Pulmonary artery endothelial cell (primary cell): Measurements from ENCODE around the gene NCBP1. TPM values are rescaled to one million over a fixed set of nuclear protein-coding genes. Genes with fewer than 3 reads are reported as not detected.
A peak's percentile ranks its signal among the peaks of the same experiment; 100 is the strongest.
"Not testable (repeated sequence)": the region's sequence is repeated elsewhere in the genome, so short reads cannot be mapped to it uniquely, and the experiment has no call there.

Experiments
- DNase-seq: peaks from one replicate; pipeline ENCODE4 v3.0.0-alpha.2; 2011; ENCODE audit warnings: low read depth, low spot score
- total RNA-seq: library from RNA; depleted of rRNA; stranded (reverse); fragments of >200 nt; gene quantifications from 2 replicates; pipeline ENCODE4 v1.2.3, GENCODE V29; 2014

Gene NCBP1
- total RNA-seq, 1 donor from 2014 or later: 40.4 TPM

DNA sequence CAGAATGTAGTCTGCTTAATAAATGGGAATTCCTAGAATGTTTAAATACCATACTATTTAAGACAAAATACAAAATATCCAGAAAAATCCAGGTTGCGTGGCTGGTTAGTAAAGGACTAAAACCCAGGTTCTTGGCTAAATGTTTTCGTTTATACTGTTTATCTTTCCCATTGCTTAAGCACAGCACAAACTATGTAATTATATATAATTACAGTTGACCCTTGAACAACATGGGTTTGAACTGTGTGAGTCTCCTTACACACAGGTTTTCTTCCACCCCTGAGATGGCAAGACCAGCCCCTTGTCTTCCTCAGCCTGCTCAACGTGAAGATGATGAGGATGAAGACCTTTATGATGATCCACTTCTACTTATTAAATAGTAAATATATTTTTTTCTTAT lies 38.8 kb downstream of the NCBP1 start:
- no peak for DNase-seq

DNA sequence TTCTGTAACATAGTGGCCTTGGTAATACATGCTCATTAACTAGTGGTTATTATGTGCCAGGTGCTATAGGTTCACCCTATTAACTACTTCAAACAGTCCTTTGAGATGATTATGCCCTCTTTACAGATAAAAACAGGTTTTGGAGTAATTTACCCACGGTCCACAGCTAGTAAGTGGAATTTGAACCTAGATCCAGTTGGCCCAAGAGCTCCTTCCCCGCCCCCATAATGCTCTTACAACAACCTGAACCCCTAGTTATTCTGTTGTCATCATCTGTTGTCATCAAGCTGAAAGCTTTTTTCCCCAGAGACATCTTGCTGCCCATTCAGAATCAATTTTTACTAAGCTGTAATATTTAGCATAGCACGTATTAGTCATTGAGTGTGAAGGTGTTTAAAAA lies 40.3 kb downstream of the NCBP1 start:
- DNase-seq: no peak

DNA sequence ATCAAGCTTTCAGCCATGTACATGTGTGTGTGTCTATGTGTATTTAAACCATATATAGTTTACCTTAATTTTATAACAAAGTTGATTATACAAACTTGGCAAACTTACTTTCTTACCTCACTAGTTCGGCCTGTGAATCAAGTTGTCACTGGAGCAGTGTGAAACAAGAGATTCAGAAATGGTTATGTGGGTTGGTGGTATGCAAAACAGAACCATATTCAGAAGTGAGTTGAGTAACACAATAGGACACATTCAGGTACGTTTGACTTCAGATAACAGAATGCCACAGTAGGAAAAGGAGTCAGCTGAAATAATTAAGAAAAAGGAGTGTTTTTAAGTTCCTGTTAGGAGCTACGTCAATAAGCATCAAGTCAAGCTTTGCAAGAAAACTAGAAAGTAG lies 42.0 kb downstream of the NCBP1 start:
- no peak for DNase-seq

- DNase-seq: no peak
These were observed 48.6 kb downstream of the NCBP1 start for GRCh38 chr9:97682242-97682641.

- DNase-seq: no peak
These were observed 55.0 kb downstream of the NCBP1 start for GRCh38 chr9:97688654-97689053.

GRCh38 chr9:97689401-97690180 lies 56.0 kb downstream of the NCBP1 start:
- DNase-seq: peak; percentile 65

- DNase-seq: no peak
These were observed 61.1 kb downstream of the NCBP1 start for GRCh38 chr9:97694769-97695168.

DNA sequence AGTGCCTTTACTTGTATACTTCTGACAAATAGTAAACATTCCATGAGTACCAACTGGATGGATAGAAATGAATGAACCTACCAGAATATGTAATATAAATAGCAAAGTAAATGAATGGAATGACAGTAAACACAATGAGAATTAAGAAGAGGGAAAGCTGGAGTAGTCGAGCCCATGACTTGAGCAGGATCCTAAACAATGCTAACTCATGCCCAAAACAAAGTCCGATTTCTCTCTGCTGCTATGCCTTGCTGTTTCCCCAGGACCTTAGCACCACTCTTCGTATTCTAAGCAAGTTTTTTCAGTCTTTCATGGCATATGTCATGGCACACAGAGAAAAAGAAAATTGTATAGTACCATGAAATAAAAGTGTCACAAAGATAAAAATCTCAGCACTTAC lies 61.8 kb downstream of the NCBP1 start:
- DNase-seq: no peak

DNA sequence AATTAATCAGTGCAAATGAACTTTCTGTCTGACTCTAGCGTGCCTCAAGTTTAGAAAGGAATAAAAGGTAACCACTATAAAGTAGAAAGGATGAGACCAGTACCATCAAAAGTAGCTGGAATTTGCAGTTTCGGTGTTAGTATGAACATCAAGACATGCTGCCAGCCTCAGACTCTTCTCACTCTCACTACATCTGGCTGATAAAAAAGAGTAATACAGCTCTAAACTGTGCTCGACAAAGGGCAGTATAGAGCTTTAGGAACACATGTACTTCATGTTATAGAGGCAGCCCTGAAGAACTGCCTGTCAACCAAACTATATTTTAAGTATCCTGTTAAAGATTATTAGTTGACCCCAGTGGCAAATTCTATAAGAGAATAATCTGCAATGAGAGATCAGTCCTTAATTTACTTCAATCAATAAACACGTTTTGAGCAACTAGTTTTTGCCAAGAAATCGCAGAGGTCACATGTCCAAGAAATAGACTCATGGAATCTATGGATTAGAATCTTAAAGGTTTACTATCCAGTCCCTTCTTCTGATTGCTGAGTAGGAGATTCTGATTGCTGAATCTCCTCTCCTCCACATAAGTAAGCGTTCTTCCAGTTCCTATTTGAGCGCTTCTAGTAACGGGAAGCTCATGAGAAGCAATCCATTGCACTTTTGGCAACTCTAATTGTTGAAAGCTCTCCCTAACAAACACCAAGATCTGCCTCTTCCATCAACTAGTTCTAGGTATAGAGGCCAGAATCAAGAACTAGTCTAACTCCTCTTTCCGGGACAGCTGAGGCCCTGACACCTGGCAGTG lies 62.6 kb downstream of the NCBP1 start:
- DNase-seq: no peak

DNA sequence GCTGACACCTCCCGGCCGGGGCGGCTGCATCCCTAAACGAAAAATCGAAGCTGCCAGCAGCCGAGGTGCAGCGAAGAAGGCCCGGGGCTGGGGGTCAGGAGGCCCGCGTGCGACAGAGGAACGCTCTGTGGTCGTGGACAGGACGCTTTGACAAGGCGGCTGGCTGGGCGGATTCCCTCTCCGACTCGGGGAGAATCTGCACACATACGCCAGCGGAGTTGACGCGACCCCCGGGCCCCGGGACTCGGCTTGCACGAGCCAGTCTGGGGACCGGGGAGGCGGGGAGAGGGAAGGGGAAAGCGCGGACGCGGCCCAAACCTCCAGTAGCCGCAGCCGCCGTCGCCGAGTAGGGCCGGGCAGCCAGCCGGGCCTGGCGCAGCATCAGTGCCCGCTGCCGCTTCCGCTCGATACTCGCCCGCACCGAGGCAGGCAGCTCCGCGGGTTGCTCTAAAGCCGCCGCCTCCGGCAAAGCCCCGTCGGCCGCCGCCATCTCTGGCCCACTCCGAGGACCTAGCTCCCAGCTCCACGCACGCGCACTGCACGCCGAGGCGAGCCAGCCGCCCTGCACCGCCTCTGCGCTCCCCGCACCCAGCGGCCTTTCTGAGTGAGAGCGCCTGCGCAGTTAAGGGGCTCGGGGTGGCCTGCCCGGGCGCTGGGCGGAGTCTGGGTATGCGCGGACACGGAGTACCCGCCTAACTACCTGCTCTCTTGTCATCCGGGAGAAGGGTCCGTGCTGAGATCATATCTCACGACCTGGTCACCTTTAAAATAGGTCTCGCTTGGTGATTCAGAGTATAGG lies 63.4 kb downstream of the NCBP1 start, which contains the start of gene XPA:
XPA (minus strand) TSS at position 538 of the 799 bp plus-strand sequence; CDS start at position 490, 48 bp downstream.
- DNase-seq: peak; percentile 60

DNA sequence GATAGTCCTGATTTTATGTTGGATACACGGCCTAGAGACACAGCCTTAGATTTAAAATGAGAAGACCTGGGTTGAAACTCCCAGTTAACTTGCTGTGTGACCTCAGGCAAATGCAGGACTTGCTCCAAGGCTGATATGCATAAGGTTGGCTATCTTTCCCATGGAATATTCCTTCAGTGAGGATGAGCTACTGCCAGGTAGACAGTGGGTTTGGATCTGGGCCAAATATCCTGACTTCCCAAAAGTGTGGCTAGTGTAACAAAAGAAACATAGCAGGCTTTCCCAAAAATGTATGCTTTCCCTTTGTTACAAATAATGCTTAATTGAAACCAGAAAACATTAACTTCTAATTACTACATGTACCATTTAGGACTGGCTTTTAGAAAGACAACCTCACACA lies 64.2 kb downstream of the NCBP1 start:
- no peak for DNase-seq

- no peak for DNase-seq
These were observed 65.2 kb downstream of the NCBP1 start for GRCh38 chr9:97698865-97699264.

GRCh38 chr9:97699281-97699680 lies 65.7 kb downstream of the NCBP1 start:
- DNase-seq: not testable (repeated sequence)

- not testable (repeated sequence) for DNase-seq
These were observed 66.2 kb downstream of the NCBP1 start for GRCh38 chr9:97699824-97700223.

- peak; percentile 45 for DNase-seq
These were observed 70.1 kb downstream of the NCBP1 start for GRCh38 chr9:97703437-97704344.

DNA sequence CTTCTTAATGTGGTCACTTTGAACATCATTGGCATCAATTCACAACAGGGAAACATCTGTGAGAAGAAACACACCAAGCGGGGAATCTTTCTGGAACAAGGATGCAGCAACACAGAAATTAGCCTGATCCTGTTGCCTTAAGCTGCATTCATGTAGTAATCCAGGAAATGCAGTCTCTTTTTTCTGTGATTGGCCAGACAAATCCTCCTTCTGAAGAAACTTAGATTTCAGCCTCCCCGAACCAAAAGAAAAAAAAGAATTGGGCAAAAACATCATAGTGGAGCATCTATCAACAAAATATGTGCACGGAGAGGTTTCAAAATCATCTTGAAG lies 70.7 kb downstream of the NCBP1 start:
- DNase-seq: no peak

DNA sequence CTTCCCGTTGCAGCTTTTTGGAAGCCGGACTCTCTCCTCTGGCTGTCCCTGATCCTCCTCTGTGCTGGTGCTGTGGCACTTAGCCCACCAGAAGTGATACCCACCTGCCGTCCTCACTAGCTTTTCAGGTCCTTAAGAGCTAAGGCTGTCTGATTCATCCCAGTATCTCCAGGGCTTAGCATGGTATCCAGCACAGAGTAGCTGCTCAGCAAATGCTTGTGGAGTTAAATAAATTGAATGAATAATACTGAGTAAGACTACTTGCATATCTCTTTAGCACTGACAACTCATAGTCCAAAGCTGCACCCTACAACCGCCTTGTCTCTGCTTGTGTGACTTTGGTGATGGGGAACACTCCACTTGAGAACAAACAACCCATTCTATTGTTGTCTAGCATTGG lies 71.2 kb downstream of the NCBP1 start:
- no peak for DNase-seq

DNA sequence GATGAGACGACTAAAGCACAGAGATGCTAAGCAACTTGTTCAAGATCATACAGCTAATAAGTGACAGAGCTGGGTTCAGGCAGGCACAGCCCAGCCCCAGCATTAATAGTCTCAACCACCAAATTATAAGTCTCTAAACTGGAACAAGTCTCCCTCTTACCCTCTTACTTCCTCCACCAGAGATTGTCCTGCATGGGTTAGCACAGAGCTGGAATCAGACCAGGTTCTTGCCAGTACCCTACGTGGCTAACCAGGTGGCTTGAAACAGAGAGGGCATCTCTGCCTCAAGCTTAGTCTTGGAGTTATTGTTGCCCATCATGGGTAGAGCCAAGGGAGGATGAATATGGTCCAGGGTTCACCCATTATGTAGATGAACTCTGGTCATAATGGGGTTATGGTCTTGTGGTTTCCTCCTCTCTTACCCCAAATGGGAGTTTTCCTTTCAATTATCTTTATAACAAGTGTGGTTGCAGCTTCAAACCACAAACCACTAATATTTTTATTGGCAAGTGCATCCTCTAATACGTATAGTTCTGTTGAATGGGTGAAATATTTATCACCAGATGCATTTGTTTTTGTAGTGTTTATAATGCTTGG lies 71.8 kb downstream of the NCBP1 start:
- DNase-seq: no peak

DNA sequence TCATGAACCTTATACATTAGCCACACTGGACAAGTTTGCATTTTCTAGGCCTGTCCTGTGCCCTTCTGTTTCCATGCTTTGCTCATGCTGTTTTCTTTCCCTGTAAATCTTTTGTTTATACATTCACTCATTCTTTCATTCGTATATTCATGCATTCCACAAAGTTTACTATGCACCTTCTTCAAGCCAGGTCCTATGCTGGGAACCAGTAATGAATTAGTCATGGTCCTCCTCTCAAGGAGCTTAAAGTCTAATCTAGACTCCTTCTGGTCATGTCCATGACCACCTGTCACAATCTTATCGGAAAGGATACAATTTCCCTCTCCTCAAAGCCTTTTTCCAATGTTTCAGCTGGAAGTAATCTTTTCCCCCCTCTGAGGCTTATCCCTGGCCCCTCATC lies 72.6 kb downstream of the NCBP1 start:
- DNase-seq: no peak
